Measurements from ENCODE around the gene MICALL2.

DNA sequence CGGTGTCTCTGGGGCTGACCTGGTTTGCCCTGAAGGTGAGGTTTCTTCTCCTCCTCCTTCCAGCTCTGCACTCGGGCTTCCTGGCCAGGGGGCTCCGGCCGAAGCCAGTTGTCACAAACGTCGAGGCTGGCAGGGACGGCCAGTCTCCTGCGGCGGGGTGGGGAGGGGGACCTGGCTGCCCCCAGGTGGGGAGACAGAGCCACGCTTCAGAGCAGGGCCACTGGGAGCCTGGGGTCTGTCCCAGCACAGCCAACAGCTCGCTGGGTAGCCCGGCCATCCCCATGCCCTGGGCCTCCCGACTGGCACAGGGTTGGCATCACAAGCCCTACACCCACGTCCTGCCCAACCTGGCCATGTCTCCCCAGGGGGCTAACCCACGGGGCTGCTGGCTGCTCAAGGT lies 20.4 kb downstream of the MICALL2 start:
- TF ChIP-seq, protein P1, sequence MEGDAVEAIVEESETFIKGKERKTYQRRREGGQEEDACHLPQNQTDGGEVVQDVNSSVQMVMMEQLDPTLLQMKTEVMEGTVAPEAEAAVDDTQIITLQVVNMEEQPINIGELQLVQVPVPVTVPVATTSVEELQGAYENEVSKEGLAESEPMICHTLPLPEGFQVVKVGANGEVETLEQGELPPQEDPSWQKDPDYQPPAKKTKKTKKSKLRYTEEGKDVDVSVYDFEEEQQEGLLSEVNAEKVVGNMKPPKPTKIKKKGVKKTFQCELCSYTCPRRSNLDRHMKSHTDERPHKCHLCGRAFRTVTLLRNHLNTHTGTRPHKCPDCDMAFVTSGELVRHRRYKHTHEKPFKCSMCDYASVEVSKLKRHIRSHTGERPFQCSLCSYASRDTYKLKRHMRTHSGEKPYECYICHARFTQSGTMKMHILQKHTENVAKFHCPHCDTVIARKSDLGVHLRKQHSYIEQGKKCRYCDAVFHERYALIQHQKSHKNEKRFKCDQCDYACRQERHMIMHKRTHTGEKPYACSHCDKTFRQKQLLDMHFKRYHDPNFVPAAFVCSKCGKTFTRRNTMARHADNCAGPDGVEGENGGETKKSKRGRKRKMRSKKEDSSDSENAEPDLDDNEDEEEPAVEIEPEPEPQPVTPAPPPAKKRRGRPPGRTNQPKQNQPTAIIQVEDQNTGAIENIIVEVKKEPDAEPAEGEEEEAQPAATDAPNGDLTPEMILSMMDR (IDR thresholded peaks at IDR 0.05; ENCODE audit: insufficient read depth, low read length, poor library complexity, severe bottlenecking): no peak
- no peak for TF ChIP-seq EZH2phosphoT487 (conservative IDR thresholded peaks at IDR 0.05; ENCODE audit: low read length)
